ENCODE results near the gene GPR108. TPM values are rescaled to one million over a fixed set of nuclear protein-coding genes. Genes with fewer than 3 reads are reported as not detected.

Gene GPR108
- total RNA-seq, 1 donor from 2014 or later, result 41.6 TPM

DNA sequence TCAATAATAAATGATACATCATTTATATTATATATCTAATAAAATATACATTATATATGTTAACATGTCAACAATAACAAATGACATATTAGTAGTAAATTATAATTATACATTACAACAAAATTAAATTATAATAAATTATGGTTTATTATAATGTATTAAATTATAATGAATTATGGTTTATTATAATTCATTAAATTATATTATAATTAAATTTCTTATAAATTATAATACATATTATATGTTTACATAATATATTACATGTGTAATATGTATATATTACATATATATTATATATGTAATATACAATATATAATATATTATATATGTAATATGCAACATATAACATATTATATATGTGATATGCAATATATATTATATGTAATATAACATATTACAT is 37.4 kb downstream of the GPR108 start:
- H3K9ac ChIP-seq (ENCODE audit: low read length), result no peak overlapping the region
- H3K27ac ChIP-seq (ENCODE audit: low read depth, low read length), result no peak overlapping the region
- no peaks in the 10 kb centered on the region for H3K27me3 ChIP-seq (ENCODE audit: insufficient read depth, low read length)
- Mint-ChIP-seq H3K27ac (ENCODE audit: unreplicated experiment) (no peak overlapping the region), H3K36me3 (ENCODE audit: low read depth, unreplicated experiment) (no peaks in the 10 kb centered on the region), H3K9me3 (ENCODE audit: unreplicated experiment) (peaks cover 15% of the 10 kb centered on the region), H3K4me3 (ENCODE audit: unreplicated experiment) (no peak overlapping the region), H3K4me1 (ENCODE audit: low read depth, unreplicated experiment) (no peaks in the 10 kb centered on the region), H3K27me3 (ENCODE audit: low read depth, unreplicated experiment) (no peaks in the 10 kb centered on the region)
- H3K4me1 ChIP-seq (ENCODE audit: insufficient read depth, low read length), result no peaks in the 10 kb centered on the region
- no peak overlapping the region for H3K4me3 ChIP-seq (ENCODE audit: insufficient read depth, low read depth, low read length)
- H4K20me1 ChIP-seq (ENCODE audit: insufficient read depth, low read length), result no peaks in the 10 kb centered on the region
- H3K36me3 ChIP-seq (ENCODE audit: insufficient read depth, low read length), result no peaks in the 10 kb centered on the region
- no peak overlapping the region for H3K4me2 ChIP-seq (ENCODE audit: low read length)
- FAIRE-seq (no peak), DNase-seq (ENCODE audit: low read depth) (no peak)
- no peaks in the 10 kb centered on the region for H3K79me2 ChIP-seq (ENCODE audit: insufficient read depth, low read length)
- TF ChIP-seq EZH2 (IDR thresholded peaks at IDR 0.05; ENCODE audit: insufficient read depth, low read length), result no peak
- TF ChIP-seq, protein P1, sequence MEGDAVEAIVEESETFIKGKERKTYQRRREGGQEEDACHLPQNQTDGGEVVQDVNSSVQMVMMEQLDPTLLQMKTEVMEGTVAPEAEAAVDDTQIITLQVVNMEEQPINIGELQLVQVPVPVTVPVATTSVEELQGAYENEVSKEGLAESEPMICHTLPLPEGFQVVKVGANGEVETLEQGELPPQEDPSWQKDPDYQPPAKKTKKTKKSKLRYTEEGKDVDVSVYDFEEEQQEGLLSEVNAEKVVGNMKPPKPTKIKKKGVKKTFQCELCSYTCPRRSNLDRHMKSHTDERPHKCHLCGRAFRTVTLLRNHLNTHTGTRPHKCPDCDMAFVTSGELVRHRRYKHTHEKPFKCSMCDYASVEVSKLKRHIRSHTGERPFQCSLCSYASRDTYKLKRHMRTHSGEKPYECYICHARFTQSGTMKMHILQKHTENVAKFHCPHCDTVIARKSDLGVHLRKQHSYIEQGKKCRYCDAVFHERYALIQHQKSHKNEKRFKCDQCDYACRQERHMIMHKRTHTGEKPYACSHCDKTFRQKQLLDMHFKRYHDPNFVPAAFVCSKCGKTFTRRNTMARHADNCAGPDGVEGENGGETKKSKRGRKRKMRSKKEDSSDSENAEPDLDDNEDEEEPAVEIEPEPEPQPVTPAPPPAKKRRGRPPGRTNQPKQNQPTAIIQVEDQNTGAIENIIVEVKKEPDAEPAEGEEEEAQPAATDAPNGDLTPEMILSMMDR (IDR thresholded peaks at IDR 0.05; ENCODE audit: insufficient read depth, low read depth, low read length), result no peak
- H3K9me3 ChIP-seq (ENCODE audit: insufficient read depth, low read depth, low read length), result no peaks in the 10 kb centered on the region
- H2AFZ ChIP-seq (ENCODE audit: low read depth, low read length), result no peak overlapping the region

DNA sequence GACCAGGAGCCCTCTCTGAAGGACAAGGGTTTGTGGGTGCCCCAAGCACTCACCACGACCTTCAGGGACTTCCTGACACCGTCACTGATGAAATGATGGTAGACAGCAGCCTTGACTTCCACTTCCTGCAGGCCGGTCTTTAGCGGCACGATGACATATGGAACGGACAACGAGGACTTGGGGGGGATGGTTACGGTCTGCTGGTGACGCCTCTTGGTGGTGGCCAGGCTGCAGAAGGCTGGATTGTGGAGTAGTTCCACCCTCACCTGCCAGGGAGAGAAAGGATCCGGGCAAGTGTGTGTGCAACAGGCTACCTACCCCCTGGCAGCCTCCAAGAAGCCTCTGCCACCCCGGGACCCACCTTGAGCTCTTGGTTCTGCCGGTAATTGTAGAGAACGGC is 40.1 kb downstream of the GPR108 start:
- H3K9me3 ChIP-seq (ENCODE audit: insufficient read depth, low read depth, low read length), result no peaks in the 10 kb centered on the region
- no peaks in the 10 kb centered on the region for H3K79me2 ChIP-seq (ENCODE audit: insufficient read depth, low read length)
- no peaks in the 10 kb centered on the region for H3K27me3 ChIP-seq (ENCODE audit: insufficient read depth, low read length)
- Mint-ChIP-seq H3K27me3 (ENCODE audit: low read depth, unreplicated experiment) (no peaks in the 10 kb centered on the region), H3K9me3 (ENCODE audit: unreplicated experiment) (peaks cover 17% of the 10 kb centered on the region), H3K36me3 (ENCODE audit: low read depth, unreplicated experiment) (no peaks in the 10 kb centered on the region), H3K4me3 (ENCODE audit: unreplicated experiment) (no peak overlapping the region), H3K27ac (ENCODE audit: unreplicated experiment) (no peak overlapping the region), H3K4me1 (ENCODE audit: low read depth, unreplicated experiment) (no peaks in the 10 kb centered on the region)
- H3K4me2 ChIP-seq (ENCODE audit: low read length), result no peak overlapping the region
- no peak overlapping the region for H3K27ac ChIP-seq (ENCODE audit: low read depth, low read length)
- no peaks in the 10 kb centered on the region for H3K36me3 ChIP-seq (ENCODE audit: insufficient read depth, low read length)
- H4K20me1 ChIP-seq (ENCODE audit: insufficient read depth, low read length), result no peaks in the 10 kb centered on the region
- DNase-seq (ENCODE audit: low read depth) (no peak), FAIRE-seq (no peak)
- TF ChIP-seq EZH2 (IDR thresholded peaks at IDR 0.05; ENCODE audit: insufficient read depth, low read length), result no peak
- TF ChIP-seq, protein P1 (IDR thresholded peaks at IDR 0.05; ENCODE audit: insufficient read depth, low read depth, low read length), result no peak
- H3K9ac ChIP-seq (ENCODE audit: low read length), result no peak overlapping the region
- no peak overlapping the region for H3K4me3 ChIP-seq (ENCODE audit: insufficient read depth, low read depth, low read length)
- no peaks in the 10 kb centered on the region for H3K4me1 ChIP-seq (ENCODE audit: insufficient read depth, low read length)
- no peak overlapping the region for H2AFZ ChIP-seq (ENCODE audit: low read depth, low read length)

DNA sequence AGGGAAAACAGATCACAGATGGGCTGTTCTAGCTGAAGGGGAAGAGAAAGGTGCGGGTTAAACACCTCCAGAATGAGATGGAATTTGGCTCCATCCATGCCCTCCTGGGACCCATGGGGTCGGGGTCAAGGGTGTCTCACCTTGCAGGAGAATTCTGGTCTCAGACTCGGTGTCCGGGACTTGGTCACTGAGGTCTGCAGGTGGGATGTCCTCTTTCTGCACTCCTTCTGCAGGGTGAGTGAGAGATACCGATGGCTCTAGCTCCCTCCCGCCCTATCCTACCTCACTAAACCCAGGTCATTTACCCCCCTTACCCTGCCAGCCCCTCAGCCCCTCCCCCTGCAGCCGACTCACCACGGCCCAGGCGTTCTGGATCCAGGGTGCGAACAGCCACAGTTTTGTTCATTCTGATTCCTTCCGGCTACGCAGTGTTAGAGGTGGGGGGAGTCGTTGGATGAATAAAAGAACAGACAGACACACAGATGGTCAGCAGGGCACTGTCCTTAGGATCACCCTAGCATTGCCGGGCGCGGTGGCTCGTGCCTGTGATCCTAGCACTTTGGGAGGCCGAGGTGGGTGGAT is 41.0 kb downstream of the GPR108 start:
- no peak for FAIRE-seq
- no peak overlapping the region for H2AFZ ChIP-seq (ENCODE audit: low read depth, low read length)
- no peaks in the 10 kb centered on the region for H3K79me2 ChIP-seq (ENCODE audit: insufficient read depth, low read length)
- no peak overlapping the region for H3K9ac ChIP-seq (ENCODE audit: low read length)
- H4K20me1 ChIP-seq (ENCODE audit: insufficient read depth, low read length), result no peaks in the 10 kb centered on the region
- no peaks in the 10 kb centered on the region for H3K9me3 ChIP-seq (ENCODE audit: insufficient read depth, low read depth, low read length)
- H3K36me3 ChIP-seq (ENCODE audit: insufficient read depth, low read length), result no peaks in the 10 kb centered on the region
- Mint-ChIP-seq H3K36me3 (ENCODE audit: low read depth, unreplicated experiment) (no peaks in the 10 kb centered on the region), H3K9me3 (ENCODE audit: unreplicated experiment) (peaks cover 19% of the 10 kb centered on the region), H3K4me3 (ENCODE audit: unreplicated experiment) (no peak overlapping the region), H3K4me1 (ENCODE audit: low read depth, unreplicated experiment) (no peaks in the 10 kb centered on the region), H3K27ac (ENCODE audit: unreplicated experiment) (no peak overlapping the region), H3K27me3 (ENCODE audit: low read depth, unreplicated experiment) (no peaks in the 10 kb centered on the region)
- H3K4me3 ChIP-seq (ENCODE audit: insufficient read depth, low read depth, low read length), result no peak overlapping the region
- H3K27ac ChIP-seq (ENCODE audit: low read depth, low read length), result no peak overlapping the region
- H3K27me3 ChIP-seq (ENCODE audit: insufficient read depth, low read length), result no peaks in the 10 kb centered on the region
- no peak overlapping the region for H3K4me2 ChIP-seq (ENCODE audit: low read length)
- no peak for DNase-seq (ENCODE audit: low read depth)
- no peaks in the 10 kb centered on the region for H3K4me1 ChIP-seq (ENCODE audit: insufficient read depth, low read length)
- TF ChIP-seq, protein P1 (IDR thresholded peaks at IDR 0.05; ENCODE audit: insufficient read depth, low read depth, low read length), result no peak
- no peak for TF ChIP-seq EZH2 (IDR thresholded peaks at IDR 0.05; ENCODE audit: insufficient read depth, low read length)

Data from astrocyte (in vitro differentiated cells and primary cell).